Measurements from ENCODE around the gene SF3A1. TPM values are rescaled to one million over a fixed set of nuclear protein-coding genes. Genes with fewer than 3 reads are reported as not detected.

SF3A1 gene
- total and polyA plus RNA-seq, 3 donors from 2014 or later = 159 to 272 (median 174) TPM

- no peaks in the 10 kb centered on the region for H3K27me3 ChIP-seq
- no peak overlapping the region for H3K27ac ChIP-seq
- H3K4me3 ChIP-seq = no peak overlapping the region
- H3K36me3 ChIP-seq (ENCODE audit: low read depth, missing control alignments) = no peaks in the 10 kb centered on the region
- no peaks in the 10 kb centered on the region for H3K9me3 ChIP-seq
- TF ChIP-seq POLR2A (IDR thresholded peaks at IDR 0.05) = no peak
- TF ChIP-seq, protein P1, sequence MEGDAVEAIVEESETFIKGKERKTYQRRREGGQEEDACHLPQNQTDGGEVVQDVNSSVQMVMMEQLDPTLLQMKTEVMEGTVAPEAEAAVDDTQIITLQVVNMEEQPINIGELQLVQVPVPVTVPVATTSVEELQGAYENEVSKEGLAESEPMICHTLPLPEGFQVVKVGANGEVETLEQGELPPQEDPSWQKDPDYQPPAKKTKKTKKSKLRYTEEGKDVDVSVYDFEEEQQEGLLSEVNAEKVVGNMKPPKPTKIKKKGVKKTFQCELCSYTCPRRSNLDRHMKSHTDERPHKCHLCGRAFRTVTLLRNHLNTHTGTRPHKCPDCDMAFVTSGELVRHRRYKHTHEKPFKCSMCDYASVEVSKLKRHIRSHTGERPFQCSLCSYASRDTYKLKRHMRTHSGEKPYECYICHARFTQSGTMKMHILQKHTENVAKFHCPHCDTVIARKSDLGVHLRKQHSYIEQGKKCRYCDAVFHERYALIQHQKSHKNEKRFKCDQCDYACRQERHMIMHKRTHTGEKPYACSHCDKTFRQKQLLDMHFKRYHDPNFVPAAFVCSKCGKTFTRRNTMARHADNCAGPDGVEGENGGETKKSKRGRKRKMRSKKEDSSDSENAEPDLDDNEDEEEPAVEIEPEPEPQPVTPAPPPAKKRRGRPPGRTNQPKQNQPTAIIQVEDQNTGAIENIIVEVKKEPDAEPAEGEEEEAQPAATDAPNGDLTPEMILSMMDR (IDR thresholded peaks at IDR 0.05) = no peak
- intact Hi-C loops (cut with DNase I; ENCODE audit: low total_unique reads) = no loop called here
- 89 to 100% methylated on average over 2 to 4 of the region's 4 CpGs for WGBS, 2 donors
- no peak for DNase-seq
- H3K4me1 ChIP-seq = peaks cover 9% of the 10 kb centered on the region
Measured at GRCh38 chr22:30283342-30283741, 73.4 kb downstream of the SF3A1 start.

DNA sequence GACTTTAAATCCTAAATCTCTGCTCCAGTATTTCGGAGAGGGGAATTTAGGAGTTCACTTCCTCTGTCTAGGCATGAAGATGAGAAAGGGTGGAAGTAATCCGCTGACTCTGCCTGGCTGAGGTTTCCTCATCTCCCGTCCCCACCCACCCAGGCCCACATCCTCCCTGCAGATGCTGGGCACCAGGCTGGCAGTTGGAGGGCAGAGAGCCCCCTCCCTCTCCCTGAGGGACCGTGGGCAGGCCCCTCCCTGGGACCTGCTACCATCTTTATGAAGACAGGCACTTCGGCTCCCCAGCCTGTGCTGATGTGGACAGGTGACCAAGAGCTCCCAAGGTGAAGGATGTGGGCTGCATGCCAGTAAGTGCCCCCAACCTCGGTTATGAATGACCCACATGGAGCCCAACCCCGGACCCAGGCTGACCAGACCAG, 74.1 kb downstream of the SF3A1 start:
- no peak for TF ChIP-seq POLR2A (IDR thresholded peaks at IDR 0.05)
- TF ChIP-seq, protein P1 (IDR thresholded peaks at IDR 0.05) = no peak
- Histone ChIP-seq H3K27ac (no peak overlapping the region), H3K36me3 (ENCODE audit: low read depth, missing control alignments) (no peaks in the 10 kb centered on the region), H3K4me1 (peaks cover 6% of the 10 kb centered on the region), H3K27me3 (no peaks in the 10 kb centered on the region), H3K9me3 (no peaks in the 10 kb centered on the region), H3K4me3 (no peak overlapping the region)
- no peak for DNase-seq
- 87 to 97% methylated on average over 3 to 7 of the region's 7 CpGs for WGBS, 2 donors
- intact Hi-C loops (cut with DNase I; ENCODE audit: low total_unique reads) = no loop called here

Other genes starting within 250 kb of the SF3A1 start
- gene LIF, start 110.1 kb downstream of the SF3A1 start, total RNA-seq = 1 to 10 TPM in 1 of 2 donors, under 1 TPM in 1; 0.08 to 1.4 TPM
- gene LIF, start 110.1 kb downstream of the SF3A1 start, polyA plus RNA-seq (ENCODE audit: insufficient read depth, low read depth, low replicate concordance) = 1.4 TPM
- 1 to 10 TPM in 1 of 2 donors, not detected in 1; 1.6 TPM for gene OSM, start 90.0 kb downstream of the SF3A1 start, total RNA-seq
- gene OSM, start 90.0 kb downstream of the SF3A1 start, polyA plus RNA-seq (ENCODE audit: insufficient read depth, low read depth, low replicate concordance) = 0.69 TPM
- gene CASTOR1, start 67.4 kb downstream of the SF3A1 start, total RNA-seq = 10 to 100 TPM; 36.7 to 71.4 TPM
- 32.8 TPM for gene CASTOR1, start 67.4 kb downstream of the SF3A1 start, polyA plus RNA-seq (ENCODE audit: insufficient read depth, low read depth, low replicate concordance)
- gene TBC1D10A, start 30.0 kb downstream of the SF3A1 start, total RNA-seq = 10 to 100 TPM; 48.4 to 79.1 TPM
- 51.0 TPM for gene TBC1D10A, start 30.0 kb downstream of the SF3A1 start, polyA plus RNA-seq (ENCODE audit: insufficient read depth, low read depth, low replicate concordance)
- 10 to 100 TPM; 70.1 to 81.9 TPM for gene CCDC157, start 113 bp upstream of the SF3A1 start, total RNA-seq
- 69.2 TPM for gene CCDC157, start 113 bp upstream of the SF3A1 start, polyA plus RNA-seq (ENCODE audit: insufficient read depth, low read depth, low replicate concordance)
- gene RNF215, start 30.5 kb upstream of the SF3A1 start, total RNA-seq = 10 to 100 TPM; 20.9 to 24.6 TPM
- gene RNF215, start 30.5 kb upstream of the SF3A1 start, polyA plus RNA-seq (ENCODE audit: insufficient read depth, low read depth, low replicate concordance) = 18.2 TPM
- gene SEC14L2, start 40.1 kb upstream of the SF3A1 start, total RNA-seq = 1 to 10 TPM; 2.2 to 3.5 TPM
- gene SEC14L2, start 40.1 kb upstream of the SF3A1 start, polyA plus RNA-seq (ENCODE audit: insufficient read depth, low read depth, low replicate concordance) = 4.7 TPM
- 10 to 100 TPM in 1 of 2 donors, 1 to 10 TPM in 1; 9.3 to 13.2 TPM for gene MTFP1, start 68.9 kb upstream of the SF3A1 start, total RNA-seq
- 5.7 TPM for gene MTFP1, start 68.9 kb upstream of the SF3A1 start, polyA plus RNA-seq (ENCODE audit: insufficient read depth, low read depth, low replicate concordance)
- under 1 TPM; 0.24 to 0.25 TPM for gene SEC14L3, start 115.1 kb upstream of the SF3A1 start, total RNA-seq
- 0.28 TPM for gene SEC14L3, start 115.1 kb upstream of the SF3A1 start, polyA plus RNA-seq (ENCODE audit: insufficient read depth, low read depth, low replicate concordance)
- gene SEC14L4, start 148.8 kb upstream of the SF3A1 start, total RNA-seq = 10 to 100 TPM; 27.6 to 28.8 TPM
- gene SEC14L4, start 148.8 kb upstream of the SF3A1 start, polyA plus RNA-seq (ENCODE audit: insufficient read depth, low read depth, low replicate concordance) = 11.5 TPM
- gene SEC14L6, start 189.8 kb upstream of the SF3A1 start, total RNA-seq = 10 to 100 TPM; 17.0 to 28.2 TPM
- 12.3 TPM for gene SEC14L6, start 189.8 kb upstream of the SF3A1 start, polyA plus RNA-seq (ENCODE audit: insufficient read depth, low read depth, low replicate concordance)
- gene GAL3ST1, start 217.8 kb upstream of the SF3A1 start, total RNA-seq = 10 to 100 TPM; 11.3 to 18.5 TPM
- gene GAL3ST1, start 217.8 kb upstream of the SF3A1 start, polyA plus RNA-seq (ENCODE audit: insufficient read depth, low read depth, low replicate concordance) = 4.2 TPM
- gene PES1, start 235.0 kb upstream of the SF3A1 start, total RNA-seq = 10 to 100 TPM; 96.5 to 99.4 TPM
- 80.3 TPM for gene PES1, start 235.0 kb upstream of the SF3A1 start, polyA plus RNA-seq (ENCODE audit: insufficient read depth, low read depth, low replicate concordance)

Measured in testis (tissue), 3 donors.